H9 (cell line): ENCODE measurements around the gene RADIL. TPM values are rescaled to one million over a fixed set of nuclear protein-coding genes. Genes with fewer than 3 reads are reported as not detected.

Source experiments
- DNase-seq: peaks from one replicate; pipeline ENCODE4 v3.0.0-alpha.2; 2017
- H2AFZ ChIP-seq: one replicate; pipeline ENCODE4 v1.6.1; 2013; ENCODE audit warnings: mild to moderate bottlenecking, low read length, control low read depth, moderate library complexity
- H2AK5ac ChIP-seq: 2 replicates; pipeline ENCODE4 v1.6.1; 2013; ENCODE audit warnings: low read length, control low read depth, mixed read lengths; ENCODE audit not compliant: insufficient read length
- H2BK120ac ChIP-seq: one replicate; pipeline ENCODE4 v1.6.1; 2013; ENCODE audit warnings: low read depth, mild to moderate bottlenecking, low read length, control low read depth, inconsistent platforms; ENCODE audit not compliant: poor library complexity, severe bottlenecking
- H2BK12ac ChIP-seq: 2 replicates; pipeline ENCODE4 v1.6.1; 2013; ENCODE audit warnings: low read length, control low read depth, mixed read lengths, low read depth; ENCODE audit not compliant: insufficient read length
- H2BK15ac ChIP-seq: 2 replicates; pipeline ENCODE4 v1.6.1; 2013; ENCODE audit warnings: low read depth, low read length, control low read depth
- H2BK20ac ChIP-seq: one replicate; pipeline ENCODE4 v1.6.1; 2013; ENCODE audit warnings: low read depth, mild to moderate bottlenecking, low read length, control low read depth, inconsistent platforms; ENCODE audit not compliant: poor library complexity, severe bottlenecking
- H2BK5ac ChIP-seq: 2 replicates; pipeline ENCODE4 v1.6.1; 2013; ENCODE audit warnings: low read length, control low read depth, mixed read lengths; ENCODE audit not compliant: insufficient read length
- H3K14ac ChIP-seq: 2 replicates; pipeline ENCODE4 v1.6.1; 2013; ENCODE audit warnings: low read length, control low read depth; ENCODE audit not compliant: insufficient read depth
- H3K18ac ChIP-seq: 2 replicates; pipeline ENCODE4 v1.6.1; 2013; ENCODE audit warnings: low read depth, mild to moderate bottlenecking, mixed read lengths, low read length, control low read depth; ENCODE audit not compliant: insufficient read length
- H3K23ac ChIP-seq: 2 replicates; pipeline ENCODE4 v1.6.1; 2013; ENCODE audit warnings: low read length, control low read depth, mixed read lengths, low read depth; ENCODE audit not compliant: insufficient read length
- H3K23me2 ChIP-seq: 2 replicates; pipeline ENCODE4 v1.6.1; 2013; ENCODE audit warnings: low read depth, mild to moderate bottlenecking, mixed read lengths, low read length, control low read depth; ENCODE audit not compliant: insufficient read length, poor library complexity, severe bottlenecking
- H3K27ac ChIP-seq: 2 replicates; pipeline ENCODE4 v1.5.1; 2013; ENCODE audit warnings: low read length, control low read depth, mixed read lengths, low read depth; ENCODE audit not compliant: insufficient read length
- H3K27me3 ChIP-seq: 2 replicates; pipeline ENCODE4 v1.6.1; 2013; ENCODE audit warnings: low read length, control low read depth, inconsistent platforms; ENCODE audit not compliant: insufficient read depth
- H3K4ac ChIP-seq: 2 replicates; pipeline ENCODE4 v1.6.1; 2013; ENCODE audit warnings: low read depth, mild to moderate bottlenecking, control low read depth, inconsistent platforms, low read length, moderate library complexity
- H3K4me1 ChIP-seq: 2 replicates; pipeline ENCODE4 v1.6.1; 2013; ENCODE audit warnings: low read length, control low read depth, inconsistent platforms; ENCODE audit not compliant: insufficient read depth
- H3K4me2 ChIP-seq: 2 replicates; pipeline ENCODE4 v1.6.1; 2013; ENCODE audit warnings: low read length, control low read depth, mixed read lengths; ENCODE audit not compliant: insufficient read length, insufficient read depth
- H3K56ac ChIP-seq: 2 replicates; pipeline ENCODE4 v1.6.1; 2013; ENCODE audit warnings: low read depth, mild to moderate bottlenecking, mixed read lengths, low read length, control low read depth; ENCODE audit not compliant: insufficient read length
- H3K79me1 ChIP-seq: 2 replicates; pipeline ENCODE4 v1.6.1; 2013; ENCODE audit warnings: low read depth, mild to moderate bottlenecking, moderate library complexity, low read length, control low read depth, inconsistent platforms; ENCODE audit not compliant: insufficient read depth, poor library complexity, severe bottlenecking
- H3K79me2 ChIP-seq: 2 replicates; pipeline ENCODE4 v1.6.1; 2013; ENCODE audit warnings: low read length, control low read depth, inconsistent platforms; ENCODE audit not compliant: insufficient read depth
- H3K9ac ChIP-seq: 2 replicates; pipeline ENCODE4 v1.6.1; 2013; ENCODE audit warnings: low read length, control low read depth, mixed read lengths; ENCODE audit not compliant: insufficient read length; ENCODE audit errors: extremely low read depth
- H3K9me3 ChIP-seq: one replicate; pipeline ENCODE4 v1.6.1; 2013; ENCODE audit warnings: low read depth, low read length, inconsistent platforms; ENCODE audit not compliant: control insufficient read depth
- H3T11ph ChIP-seq: one replicate; pipeline ENCODE4 v1.6.1; 2013; ENCODE audit warnings: mild to moderate bottlenecking, low read length, control low read depth, inconsistent platforms
- H4K20me1 ChIP-seq: one replicate; pipeline ENCODE4 v1.6.1; 2013; ENCODE audit not compliant: control insufficient read depth, insufficient read length, insufficient read depth
- H4K5ac ChIP-seq: 2 replicates; pipeline ENCODE4 v1.6.1; 2013; ENCODE audit warnings: low read depth, mild to moderate bottlenecking, mixed read lengths, low read length, control low read depth; ENCODE audit not compliant: insufficient read length
- H4K8ac ChIP-seq: replicated peaks from 2 replicates; pipeline ENCODE4 v1.6.1; 2013; ENCODE audit warnings: low read length, control low read depth, mixed read lengths, low read depth; ENCODE audit not compliant: insufficient read length
- H4K91ac ChIP-seq: 2 replicates; pipeline ENCODE4 v1.6.1; 2013; ENCODE audit warnings: low read depth, mild to moderate bottlenecking, moderate library complexity, mixed read lengths, low read length, control low read depth; ENCODE audit not compliant: insufficient read length
- H3K27ac Mint-ChIP-seq, 3 experiments: 2 replicates in 2 of 3; 3 replicates in 1 of 3; pipeline ENCODE4 v1.8.0; 2020 to 2021; ENCODE audit warnings: mixed read lengths in 3 of 3, mild to moderate bottlenecking in 1 of 3, moderate library complexity in 1 of 3
- H3K27me3 Mint-ChIP-seq: 2 replicates; pipeline ENCODE4 v1.8.0; 2021; ENCODE audit warnings: low read depth, mild to moderate bottlenecking, moderate library complexity, mixed read lengths
- H3K36me3 Mint-ChIP-seq, 3 experiments: 2 replicates in 2 of 3; 3 replicates in 1 of 3; pipeline ENCODE4 v1.8.0; 2020 to 2021; ENCODE audit warnings: low read depth in 3 of 3, mixed read lengths in 3 of 3; ENCODE audit not compliant: insufficient read depth in 1 of 3
- H3K4me1 Mint-ChIP-seq, 2 experiments: 2 replicates each; pipeline ENCODE4 v1.8.0; 2020; ENCODE audit warnings: mixed read lengths in 2 of 2
- H3K4me3 Mint-ChIP-seq, 2 experiments: 2 replicates in 1 of 2; 3 replicates in 1 of 2; pipeline ENCODE4 v1.8.0; 2020 to 2021; ENCODE audit warnings: mild to moderate bottlenecking in 2 of 2, mixed read lengths in 2 of 2, moderate library complexity in 1 of 2
- H3K9me3 Mint-ChIP-seq, 2 experiments: 2 replicates in 1 of 2; 3 replicates in 1 of 2; pipeline ENCODE4 v1.8.0; 2020; ENCODE audit warnings: mild to moderate bottlenecking in 2 of 2, mixed read lengths in 2 of 2, moderate library complexity in 1 of 2
- WGBS: extraction: QIAGEN DNeasy Blood & Tissue Kit; methylation state at CpG from one replicate; pipeline ENCODE4 v1.1.7; 2013; ENCODE audit warnings: missing lambda C conversion rate, low lambda C conversion rate, mixed read lengths; ENCODE audit not compliant: insufficient read length; ENCODE audit errors: extremely low coverage; 5-methylcytosine and 5-hydroxymethylcytosine counted together
- total RNA-seq: library from RNA; stranded (reverse); gene quantifications from 2 replicates; pipeline ENCODE4 v1.2.1, GENCODE V29; 2021
- TF ChIP-seq, protein P1 (sequence below): fragments of 200-600 bp; sonication (generic); conservative IDR thresholded peaks from 3 replicates; pipeline ENCODE4 v1.8.0; 2021; ENCODE audit warnings: antibody characterized with exemption, mild to moderate bottlenecking

RADIL gene
- total RNA-seq, 1 experiment from 2014 or later = 4.7 TPM

GRCh38 chr7:4862156-4862555 is 21.4 kb downstream of the RADIL start:
- no peak overlapping the region for H3K56ac ChIP-seq
- Mint-ChIP-seq H3K4me3 (no peak overlapping the region), H3K9me3 (peaks cover 4% of the 10 kb centered on the region in 2 experiments; a peak in 3 of 5 replicates), H3K27me3 (peaks cover 6% of the 10 kb centered on the region), H3K27ac (no peak overlapping the region), H3K4me1 (no peaks in the 10 kb centered on the region), H3K36me3 (no peaks in the 10 kb centered on the region; a peak in 1 of 7 replicates)
- no peak overlapping the region for H2BK120ac ChIP-seq
- H4K20me1 ChIP-seq = no peaks in the 10 kb centered on the region
- no peak overlapping the region for H3K18ac ChIP-seq
- WGBS = no CpG with 5 or more reads among the region's 14 CpGs
- H3K14ac ChIP-seq = no peak overlapping the region
- H4K91ac ChIP-seq = no peak overlapping the region
- H4K5ac ChIP-seq = no peak overlapping the region
- no peak overlapping the region for H3K27ac ChIP-seq
- TF ChIP-seq, protein P1, sequence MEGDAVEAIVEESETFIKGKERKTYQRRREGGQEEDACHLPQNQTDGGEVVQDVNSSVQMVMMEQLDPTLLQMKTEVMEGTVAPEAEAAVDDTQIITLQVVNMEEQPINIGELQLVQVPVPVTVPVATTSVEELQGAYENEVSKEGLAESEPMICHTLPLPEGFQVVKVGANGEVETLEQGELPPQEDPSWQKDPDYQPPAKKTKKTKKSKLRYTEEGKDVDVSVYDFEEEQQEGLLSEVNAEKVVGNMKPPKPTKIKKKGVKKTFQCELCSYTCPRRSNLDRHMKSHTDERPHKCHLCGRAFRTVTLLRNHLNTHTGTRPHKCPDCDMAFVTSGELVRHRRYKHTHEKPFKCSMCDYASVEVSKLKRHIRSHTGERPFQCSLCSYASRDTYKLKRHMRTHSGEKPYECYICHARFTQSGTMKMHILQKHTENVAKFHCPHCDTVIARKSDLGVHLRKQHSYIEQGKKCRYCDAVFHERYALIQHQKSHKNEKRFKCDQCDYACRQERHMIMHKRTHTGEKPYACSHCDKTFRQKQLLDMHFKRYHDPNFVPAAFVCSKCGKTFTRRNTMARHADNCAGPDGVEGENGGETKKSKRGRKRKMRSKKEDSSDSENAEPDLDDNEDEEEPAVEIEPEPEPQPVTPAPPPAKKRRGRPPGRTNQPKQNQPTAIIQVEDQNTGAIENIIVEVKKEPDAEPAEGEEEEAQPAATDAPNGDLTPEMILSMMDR = no peak
- no peaks in the 10 kb centered on the region for H3K23me2 ChIP-seq
- H3K4ac ChIP-seq = no peak overlapping the region
- no peak overlapping the region for H2BK12ac ChIP-seq
- no peak for DNase-seq
- no peaks in the 10 kb centered on the region for H3K79me1 ChIP-seq
- no peak overlapping the region for H2BK5ac ChIP-seq
- no peak overlapping the region for H2BK15ac ChIP-seq
- H3K23ac ChIP-seq = no peak overlapping the region
- H3K4me1 ChIP-seq = no peaks in the 10 kb centered on the region
- H2AFZ ChIP-seq = no peak overlapping the region
- H2BK20ac ChIP-seq = no peak overlapping the region
- no peaks in the 10 kb centered on the region for H3K27me3 ChIP-seq
- H4K8ac ChIP-seq = no peak overlapping the region
- H3K9me3 ChIP-seq = no peaks in the 10 kb centered on the region
- no peak overlapping the region for H3K4me2 ChIP-seq
- no peak overlapping the region for H3T11ph ChIP-seq
- no peaks in the 10 kb centered on the region for H3K79me2 ChIP-seq
- no peak overlapping the region for H3K9ac ChIP-seq
- H2AK5ac ChIP-seq = no peak overlapping the region
